Upper lobe of right lung (tissue), 1 donor: ENCODE results near the gene RGS3. TPM values are rescaled to one million over a fixed set of nuclear protein-coding genes. Genes with fewer than 3 reads are reported as not detected.

Experiments used
- ATAC-seq: fragments of 200-7000 bp; cut with Tn5 transposase; one replicate; pipeline ENCODE4 v1.9.1; 2020; ENCODE audit warnings: mild to moderate bottlenecking, moderate library complexity
- DNase-seq: peaks from one replicate; pipeline ENCODE4 v3.0.0-alpha.2; 2020
- H3K27ac ChIP-seq: fragments of 200-600 bp; one replicate; pipeline ENCODE4 v1.8.0; 2022
- H3K27me3 ChIP-seq: fragments of 200-600 bp; one replicate; pipeline ENCODE4 v1.8.0; 2022; ENCODE audit warnings: mild to moderate bottlenecking
- H3K36me3 ChIP-seq: fragments of 200-600 bp; one replicate; pipeline ENCODE4 v1.8.0; 2022
- H3K4me1 ChIP-seq: fragments of 200-600 bp; one replicate; pipeline ENCODE4 v1.8.0; 2022
- H3K4me3 ChIP-seq: fragments of 200-600 bp; one replicate; pipeline ENCODE4 v1.8.0; 2022; ENCODE audit warnings: mild to moderate bottlenecking
- H3K9me3 ChIP-seq: fragments of 200-600 bp; one replicate; pipeline ENCODE4 v1.8.0; 2022
- intact Hi-C: fragments of 100-400 bp; cut with DNase I; formaldehyde crosslinking; loops from one replicate; pipeline ENCODE4 v1.11.0; 2022
- total RNA-seq: library from RNA; stranded (reverse); fragmentation: NEBNext Ultra II Directional; extraction: Animal tissue kit (Norgen Biotek cat#: 25700); gene quantifications from one replicate; pipeline ENCODE4 v1.2.1, GENCODE V29; 2021
- TF ChIP-seq, protein P1 (sequence below): fragments of 200-600 bp; IDR thresholded peaks from one replicate; pipeline ENCODE4 v1.8.0; 2022; ENCODE audit warnings: antibody characterized with exemption
- donor health status: DM: no; HTN: yes; CAD: no; lungs with severe emphysema.

RGS3 gene
- total RNA-seq, 1 donor from 2014 or later: 71.1 TPM

DNA sequence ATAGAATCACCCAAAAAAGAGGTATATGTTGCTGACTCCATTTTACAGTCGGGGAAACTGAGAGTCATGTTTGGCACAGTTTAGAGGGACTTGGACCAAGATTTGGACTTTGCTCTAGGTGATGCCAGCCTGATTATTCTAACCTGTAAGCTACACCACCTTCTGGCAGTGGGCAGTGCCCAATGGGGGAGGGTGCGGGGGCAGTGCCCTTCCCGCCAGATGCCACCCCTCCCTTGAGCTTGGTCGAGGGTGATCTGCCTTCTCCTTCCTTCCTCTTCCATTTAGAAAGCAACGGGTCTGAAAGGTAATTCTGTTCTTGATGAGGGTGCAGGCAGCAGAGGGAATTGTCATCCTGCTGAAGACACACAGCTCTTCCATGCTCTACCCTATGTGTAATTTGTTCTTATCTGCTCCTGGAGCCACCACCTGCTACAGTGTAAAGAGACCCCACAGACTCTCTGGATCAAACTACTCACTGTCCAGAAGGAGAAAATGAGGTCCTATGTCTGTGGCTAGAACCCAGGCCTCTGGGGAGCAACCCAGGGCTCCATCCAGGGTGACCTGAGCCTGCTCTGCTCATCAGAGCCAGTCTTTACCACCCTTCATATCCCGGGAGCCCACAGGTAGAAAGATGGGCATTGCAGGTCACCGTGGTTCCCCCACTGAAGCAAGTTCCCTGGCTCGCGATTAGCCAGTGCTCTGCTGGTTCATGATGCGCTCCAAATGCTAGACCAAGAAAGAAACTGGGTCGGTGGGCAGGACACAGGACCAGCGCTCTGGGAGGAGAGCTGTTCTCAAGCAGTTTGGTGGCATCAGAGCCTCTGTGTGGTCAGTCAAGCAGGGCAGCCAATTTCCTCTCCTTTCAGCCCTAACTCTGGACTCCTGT lies 156.2 kb downstream of the RGS3 start:
- DNase-seq: peak; percentile 37
- intact Hi-C loops: no loop called here
- TF ChIP-seq, protein P1, sequence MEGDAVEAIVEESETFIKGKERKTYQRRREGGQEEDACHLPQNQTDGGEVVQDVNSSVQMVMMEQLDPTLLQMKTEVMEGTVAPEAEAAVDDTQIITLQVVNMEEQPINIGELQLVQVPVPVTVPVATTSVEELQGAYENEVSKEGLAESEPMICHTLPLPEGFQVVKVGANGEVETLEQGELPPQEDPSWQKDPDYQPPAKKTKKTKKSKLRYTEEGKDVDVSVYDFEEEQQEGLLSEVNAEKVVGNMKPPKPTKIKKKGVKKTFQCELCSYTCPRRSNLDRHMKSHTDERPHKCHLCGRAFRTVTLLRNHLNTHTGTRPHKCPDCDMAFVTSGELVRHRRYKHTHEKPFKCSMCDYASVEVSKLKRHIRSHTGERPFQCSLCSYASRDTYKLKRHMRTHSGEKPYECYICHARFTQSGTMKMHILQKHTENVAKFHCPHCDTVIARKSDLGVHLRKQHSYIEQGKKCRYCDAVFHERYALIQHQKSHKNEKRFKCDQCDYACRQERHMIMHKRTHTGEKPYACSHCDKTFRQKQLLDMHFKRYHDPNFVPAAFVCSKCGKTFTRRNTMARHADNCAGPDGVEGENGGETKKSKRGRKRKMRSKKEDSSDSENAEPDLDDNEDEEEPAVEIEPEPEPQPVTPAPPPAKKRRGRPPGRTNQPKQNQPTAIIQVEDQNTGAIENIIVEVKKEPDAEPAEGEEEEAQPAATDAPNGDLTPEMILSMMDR: no peak
- no peak for ATAC-seq
- no peaks in the 10 kb centered on the region for H3K36me3 ChIP-seq
- H3K27ac ChIP-seq: peak overlapping the region; percentile 80
- H3K4me3 ChIP-seq: no peak overlapping the region
- peaks cover 39% of the 10 kb centered on the region for H3K4me1 ChIP-seq
- H3K9me3 ChIP-seq: no peaks in the 10 kb centered on the region
- no peaks in the 10 kb centered on the region for H3K27me3 ChIP-seq

DNA sequence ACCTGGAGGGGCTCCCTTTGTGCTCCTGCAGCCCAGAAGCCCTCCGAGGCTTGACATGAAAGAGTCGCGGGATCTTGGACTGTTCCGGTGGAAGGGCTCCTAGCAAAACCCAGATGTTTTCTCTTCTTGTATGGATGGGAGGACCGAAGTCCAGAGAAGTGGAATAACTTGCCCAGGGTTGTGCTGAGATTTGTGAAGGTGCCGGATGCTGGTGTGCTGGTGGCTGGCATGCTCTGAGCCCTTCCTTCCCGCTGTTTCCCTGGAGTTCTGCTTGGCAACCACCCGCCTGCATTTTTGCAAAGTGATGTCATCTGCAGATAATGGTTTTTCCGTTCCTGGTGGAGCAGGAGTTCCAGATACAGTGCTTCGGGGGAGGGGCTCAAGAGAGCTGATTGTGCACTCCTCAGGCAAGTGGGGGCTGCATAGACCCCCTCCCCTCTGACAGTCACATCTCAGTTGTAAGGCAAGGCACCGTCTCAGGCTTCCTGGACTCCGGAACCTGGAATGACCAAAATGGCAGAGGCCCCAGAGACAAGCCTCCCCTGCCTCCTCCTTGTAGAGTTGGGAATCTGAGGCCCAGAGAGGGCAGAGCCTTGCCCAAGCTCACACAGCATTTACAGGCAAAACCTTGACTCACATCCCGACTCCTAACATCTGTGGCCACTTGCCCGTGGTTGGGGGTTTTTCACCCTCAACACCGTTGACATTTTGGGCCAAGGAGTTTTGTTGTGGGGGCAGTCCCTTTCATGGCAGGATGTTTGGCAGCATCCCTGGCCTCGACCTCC lies 157.0 kb downstream of the RGS3 start:
- intact Hi-C loops: no loop called here
- Histone ChIP-seq H3K4me1 (peaks cover 32% of the 10 kb centered on the region), H3K36me3 (no peaks in the 10 kb centered on the region), H3K4me3 (no peak overlapping the region), H3K27me3 (no peaks in the 10 kb centered on the region), H3K27ac (peak overlapping the region; percentile 80), H3K9me3 (no peaks in the 10 kb centered on the region)
- ATAC-seq (peak; percentile 83), DNase-seq (peak; percentile 67)
- TF ChIP-seq, protein P1: no peak

DNA sequence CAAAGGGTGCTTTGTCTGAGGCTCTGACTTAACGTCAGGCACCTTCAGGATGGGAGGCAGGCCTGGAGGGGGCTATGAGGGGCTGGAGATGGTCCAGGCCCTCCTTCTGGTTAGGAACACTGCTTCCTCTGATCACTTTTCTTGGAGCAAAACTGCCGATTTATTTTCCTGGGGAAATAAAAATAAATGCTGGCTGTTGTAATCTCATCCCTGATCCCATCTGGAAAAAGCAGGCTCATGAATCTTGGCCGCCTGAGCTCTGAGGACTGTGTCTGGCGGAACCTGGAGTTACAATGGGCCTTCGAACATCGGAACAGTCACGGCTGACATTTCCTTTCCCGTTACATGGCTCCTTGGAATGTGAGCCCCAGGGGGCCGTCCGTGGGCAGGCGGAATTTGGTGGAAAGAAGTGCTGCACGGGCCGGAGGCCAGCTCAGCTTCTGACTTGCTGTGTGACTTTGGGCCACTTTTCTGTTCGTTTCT lies 157.8 kb downstream of the RGS3 start:
- Histone ChIP-seq H3K4me3 (no peak overlapping the region), H3K9me3 (no peaks in the 10 kb centered on the region), H3K27ac (peak overlapping the region; percentile 80), H3K36me3 (no peaks in the 10 kb centered on the region), H3K27me3 (no peaks in the 10 kb centered on the region), H3K4me1 (peaks cover 24% of the 10 kb centered on the region)
- TF ChIP-seq, protein P1: no peak
- ATAC-seq (no peak), DNase-seq (peak; percentile 63)
- intact Hi-C loops: no loop called here

GRCh38 chr9:113621980-113622379 lies 158.5 kb downstream of the RGS3 start:
- ATAC-seq (no peak), DNase-seq (no peak)
- H3K27ac ChIP-seq: peak overlapping the region; percentile 80
- no peak overlapping the region for H3K4me3 ChIP-seq
- intact Hi-C loops: no loop called here
- no peaks in the 10 kb centered on the region for H3K36me3 ChIP-seq
- TF ChIP-seq, protein P1: no peak
- no peaks in the 10 kb centered on the region for H3K27me3 ChIP-seq
- H3K9me3 ChIP-seq: no peaks in the 10 kb centered on the region
- H3K4me1 ChIP-seq: peaks cover 23% of the 10 kb centered on the region

DNA sequence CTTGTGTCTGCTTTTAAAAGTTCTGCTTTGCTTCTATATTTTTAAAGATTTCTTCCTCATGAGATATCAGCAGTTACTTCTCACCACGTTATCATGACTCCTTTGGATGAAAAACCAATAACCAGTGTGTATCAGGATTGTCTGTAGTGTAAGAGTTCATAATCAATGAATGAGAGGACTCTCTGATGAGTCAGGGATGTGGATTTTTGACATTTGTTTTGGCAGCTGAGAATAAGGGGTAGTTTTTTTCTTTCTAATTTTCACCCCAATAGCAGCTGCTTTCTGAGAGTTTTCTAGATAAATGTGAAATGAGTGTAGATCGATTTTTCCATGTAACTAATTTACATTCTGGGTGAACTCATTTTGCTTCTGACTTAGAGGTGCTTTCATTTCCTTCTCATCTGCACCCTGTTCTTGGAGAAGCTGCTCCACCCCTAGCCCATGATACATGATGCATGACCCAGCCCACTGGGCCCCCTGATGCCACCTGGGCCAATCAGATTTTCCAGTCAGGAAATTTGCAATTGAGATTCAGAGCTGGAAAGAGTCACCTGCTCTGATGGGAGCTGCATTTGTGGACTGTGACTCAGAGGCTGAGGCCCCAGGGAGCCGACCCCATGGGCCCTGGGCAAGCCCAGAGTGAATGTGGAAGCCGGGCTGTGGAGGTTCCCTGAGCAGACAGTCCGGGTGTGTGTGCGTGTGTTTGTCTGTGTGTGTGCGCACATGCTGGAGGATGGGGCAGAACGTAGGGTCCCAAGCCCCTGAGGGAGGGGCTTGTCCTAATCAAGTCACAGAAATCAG lies 159.3 kb downstream of the RGS3 start:
- no peak overlapping the region for H3K4me3 ChIP-seq
- peaks cover 23% of the 10 kb centered on the region for H3K4me1 ChIP-seq
- ATAC-seq (no peak), DNase-seq (peak; percentile 49)
- H3K27me3 ChIP-seq: no peaks in the 10 kb centered on the region
- no peaks in the 10 kb centered on the region for H3K36me3 ChIP-seq
- H3K27ac ChIP-seq: no peak overlapping the region
- no peaks in the 10 kb centered on the region for H3K9me3 ChIP-seq
- TF ChIP-seq, protein P1: no peak
- intact Hi-C loops: no loop called here
